HCT116 (cell line): ENCODE results near the gene PPP1CC. TPM values are rescaled to one million over a fixed set of nuclear protein-coding genes. Genes with fewer than 3 reads are reported as not detected.

Experiments used
- ATAC-seq: fragments of 200-7000 bp; cut with Tn5 transposase; 2 replicates; pipeline ENCODE4 v1.9.1; 2020; ENCODE audit warnings: mild to moderate bottlenecking, moderate library complexity
- BruUV-seq: library from RNA; stranded (reverse); fragments of 400-500 nt; replicated peaks from 2 replicates; lab custom pipeline; 2021; lab: Mats Ljungman, UMichigan
- CTCF ChIA-PET: fragments of 300-600 bp; sonication (Branson Sonifier 250); formaldehyde crosslinking; loops from one replicate; lab custom pipeline; 2021; ENCODE audit warnings: antibody characterized with exemption; lab: Charles Lee
- POLR2A ChIA-PET: fragments of 300-600, 350-600 bp; sonication (Branson Sonifier 250); formaldehyde crosslinking; loops from one replicate; lab custom pipeline; 2021; ENCODE audit warnings: antibody characterized with exemption; lab: Charles Lee
- RAD21 ChIA-PET, 2 experiments: fragments of 300-600 bp; sonication (Branson Sonifier 250); formaldehyde crosslinking; loops; one replicate each; lab custom pipeline; 2023; ENCODE audit warnings: low total read pairs in 2 of 2; ENCODE audit not compliant: uncharacterized antibody in 2 of 2, unreplicated experiment in 2 of 2, low non-redundant PET in 1 of 2; lab: Charles Lee
- DNase-seq: peaks from one replicate; pipeline ENCODE4 v3.0.0-alpha.2; 2010; ENCODE audit warnings: low read depth, low spot score
- H2AFZ ChIP-seq: fragments of 200-600 bp; shearing (Covaris generic), sonication (generic); 2 replicates; pipeline ENCODE4 v1.6.1; 2017; ENCODE audit warnings: low read depth, mixed run types, mixed read lengths, antibody characterized with exemption, low read length; ENCODE audit not compliant: poor library complexity, severe bottlenecking
- H3K27ac ChIP-seq: 2 replicates; pipeline ENCODE4 v1.5.1; 2012; ENCODE audit warnings: low read depth, low read length
- H3K27me3 ChIP-seq: fragments of 200-600 bp; sonication (generic); 2 replicates; pipeline ENCODE4 v1.6.1; 2016; ENCODE audit warnings: mixed run types, low read length, mixed read lengths; ENCODE audit not compliant: insufficient read depth
- H3K36me3 ChIP-seq, 2 experiments: fragments of 200-500 bp in 1 of 2; fragments of 200-600 bp in 1 of 2; sonication (Bioruptor generic) in 1 of 2; sonication (generic) in 1 of 2; 2 replicates each; pipeline versions ENCODE4 v1.5.1 to v1.6.1; 2014 to 2016; ENCODE audit warnings: low read length in 2 of 2, inconsistent platforms in 1 of 2, mixed read lengths in 1 of 2, mixed run types in 1 of 2; ENCODE audit not compliant: insufficient read depth in 2 of 2, control insufficient read depth in 1 of 2
- H3K4me1 ChIP-seq, 2 experiments: fragments of 200-600 bp in 1 of 2; sonication (generic) in 1 of 2; 2 replicates each; pipeline versions ENCODE4 v1.5.1 to v1.6.1; 2012 to 2017; ENCODE audit warnings: low read length in 2 of 2, inconsistent platforms in 1 of 2, mild to moderate bottlenecking in 1 of 2, mixed read lengths in 1 of 2, mixed run types in 1 of 2, moderate library complexity in 1 of 2; ENCODE audit not compliant: insufficient read depth in 2 of 2, control insufficient read depth in 1 of 2
- H3K4me2 ChIP-seq: fragments of 200-600 bp; sonication (generic); 2 replicates; pipeline ENCODE4 v1.6.1; 2017; ENCODE audit warnings: mixed run types, low read length, mixed read lengths
- H3K4me3 ChIP-seq, 2 experiments: fragments of 200-600 bp in 1 of 2; sonication (generic) in 1 of 2; replicated peaks in 1 of 2; 2 replicates each; pipeline ENCODE4 v1.5.1; 2011 to 2016; ENCODE audit warnings: low read length in 2 of 2, control low read depth in 1 of 2, low read depth in 1 of 2, mild to moderate bottlenecking in 1 of 2, mixed read lengths in 1 of 2, mixed run types in 1 of 2
- H3K79me2 ChIP-seq: fragments of 200-600 bp; sonication (generic); 2 replicates; pipeline ENCODE4 v1.6.1; 2017; ENCODE audit warnings: mild to moderate bottlenecking, mixed run types, low read length, moderate library complexity, mixed read lengths; ENCODE audit not compliant: insufficient read depth
- H3K9ac ChIP-seq: fragments of 200-600 bp; sonication (generic); 2 replicates; pipeline ENCODE4 v1.6.1; 2016; ENCODE audit warnings: low read length, mixed read lengths
- H3K9me2 ChIP-seq: fragments of 200-600 bp; sonication (generic), shearing (Covaris generic); 2 replicates; pipeline ENCODE4 v1.6.1; 2017; ENCODE audit warnings: mixed run types, mild to moderate bottlenecking, moderate library complexity; ENCODE audit not compliant: insufficient read depth
- H3K9me3 ChIP-seq, 2 experiments: fragments of 200-500 bp in 1 of 2; fragments of 200-600 bp in 1 of 2; sonication (Bioruptor generic) in 1 of 2; sonication (generic) in 1 of 2; 2 replicates each; pipeline ENCODE4 v1.6.1; 2014 to 2017; ENCODE audit warnings: low read length in 2 of 2, mixed read lengths in 2 of 2, inconsistent platforms in 1 of 2, low read depth in 1 of 2, mild to moderate bottlenecking in 1 of 2, mixed run types in 1 of 2, moderate library complexity in 1 of 2; ENCODE audit not compliant: control insufficient read depth in 1 of 2, insufficient read depth in 1 of 2
- H4K20me1 ChIP-seq: fragments of 200-600 bp; sonication (generic), shearing (Covaris generic); 2 replicates; pipeline ENCODE4 v1.6.1; 2017; ENCODE audit warnings: mixed run types, mild to moderate bottlenecking, moderate library complexity; ENCODE audit not compliant: insufficient read depth
- CBX3 ChIP-seq: IDR thresholded peaks from 2 replicates; pipeline ENCODE4 v1.6.1; 2012; ENCODE audit warnings: low read depth
- EGR1 ChIP-seq: IDR thresholded peaks from 2 replicates; pipeline ENCODE4 v1.6.1; 2012; ENCODE audit warnings: low read depth
- EZH2 ChIP-seq: fragments of 200-600 bp; sonication (generic); IDR thresholded peaks from 2 replicates; pipeline ENCODE4 v1.6.1; 2017; ENCODE audit warnings: antibody characterized with exemption, mixed run types
- EZH2phosphoT487 ChIP-seq: fragments of 200-600 bp; IDR thresholded peaks from 2 replicates; pipeline ENCODE4 v1.6.1; 2018; ENCODE audit warnings: antibody characterized with exemption, borderline replicate concordance
- JUND ChIP-seq: IDR thresholded peaks from 2 replicates; pipeline ENCODE4 v1.6.1; 2012
- POLR2AphosphoS5 ChIP-seq: IDR thresholded peaks from 2 replicates; pipeline ENCODE4 v1.6.1; 2011; ENCODE audit warnings: mild to moderate bottlenecking, low read depth, low read length, moderate library complexity
- RAD21 ChIP-seq: IDR thresholded peaks from 2 replicates; pipeline ENCODE4 v1.6.1; 2012; ENCODE audit warnings: low read depth, mild to moderate bottlenecking
- REST ChIP-seq: IDR thresholded peaks from 2 replicates; pipeline ENCODE4 v1.6.1; 2012; ENCODE audit warnings: low read depth
- SIN3A ChIP-seq: IDR thresholded peaks from 2 replicates; pipeline ENCODE4 v1.6.1; 2012; ENCODE audit warnings: low read depth
- SP1 ChIP-seq: IDR thresholded peaks from 2 replicates; pipeline ENCODE4 v1.6.1; 2012; ENCODE audit warnings: low read depth
- TCF7L2 ChIP-seq: IDR thresholded peaks from 2 replicates; pipeline ENCODE4 v1.7.0; 2011; ENCODE audit warnings: borderline replicate concordance, inconsistent platforms; ENCODE audit not compliant: insufficient read depth, insufficient read length; ENCODE audit errors: extremely low read depth
- YY1 ChIP-seq: IDR thresholded peaks from 2 replicates; pipeline ENCODE4 v1.6.1; 2011; ENCODE audit warnings: low read length, low read depth, moderate library complexity, mild to moderate bottlenecking; ENCODE audit not compliant: insufficient replicate concordance; ENCODE audit errors: extremely low read depth
- ZBTB33 ChIP-seq: IDR thresholded peaks from 2 replicates; pipeline ENCODE4 v1.6.1; 2011; ENCODE audit warnings: mild to moderate bottlenecking, low read length, moderate library complexity; ENCODE audit not compliant: insufficient replicate concordance; ENCODE audit errors: extremely low read depth
- ZFX ChIP-seq: fragments of 450-650 bp; IDR thresholded peaks from 2 replicates; pipeline ENCODE4 v1.6.1; 2017
- intact Hi-C: fragments of 100-400 bp; cut with micrococcal nuclease; formaldehyde crosslinking; loops from 2 replicates; pipeline ENCODE4 v1.10.0; 2022
- total RNA-seq: library from RNA; stranded (reverse); gene quantifications from one replicate; pipeline ENCODE4 v1.2.1, GENCODE V29; 2021; ENCODE audit not compliant: unreplicated experiment
- TF ChIP-seq, protein P1 (sequence below): IDR thresholded peaks from 2 replicates; pipeline ENCODE4 v1.6.1; 2012

PPP1CC gene
- total RNA-seq, 1 experiment from 2014 or later = 248 TPM

- TF ChIP-seq RAD21 = no peak
- no peak for TF ChIP-seq EZH2phosphoT487
- no peak for TF ChIP-seq EZH2
- no peak for TF ChIP-seq POLR2AphosphoS5
- TF ChIP-seq, all 23 proteins: peak for 0
These were observed 62.7 kb downstream of the PPP1CC start (continued) for GRCh38 chr12:110680032-110680431.

- Histone ChIP-seq H3K79me2 (no peaks in the 10 kb centered on the region), H3K9me3 (no peaks in the 10 kb centered on the region), H4K20me1 (no peaks in the 10 kb centered on the region), H3K36me3 (no peaks in the 10 kb centered on the region), H3K27me3 (no peaks in the 10 kb centered on the region), H2AFZ (no peak overlapping the region), H3K4me3 (no peak overlapping the region), H3K27ac (no peak overlapping the region), H3K9me2 (no peaks in the 10 kb centered on the region), H3K4me2 (no peak overlapping the region), H3K9ac (no peak overlapping the region), H3K4me1 (no peaks in the 10 kb centered on the region)
- RAD21 ChIA-PET = no interaction called here
- DNase-seq = no peak
- POLR2A ChIA-PET = no interaction called here
- intact Hi-C loops = no loop called here
- BruUV-seq = no TSS peak
- CTCF ChIA-PET = no interaction called here
- no peak for TF ChIP-seq CBX3
- TF ChIP-seq TCF7L2 = no peak
- no peak for TF ChIP-seq ZFX
- TF ChIP-seq REST = no peak
- no peak for TF ChIP-seq SP1
- TF ChIP-seq JUND = no peak
- no peak for TF ChIP-seq ZBTB33
- TF ChIP-seq, protein P1, sequence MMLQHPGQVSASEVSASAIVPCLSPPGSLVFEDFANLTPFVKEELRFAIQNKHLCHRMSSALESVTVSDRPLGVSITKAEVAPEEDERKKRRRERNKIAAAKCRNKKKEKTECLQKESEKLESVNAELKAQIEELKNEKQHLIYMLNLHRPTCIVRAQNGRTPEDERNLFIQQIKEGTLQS = no peak
- no peak for TF ChIP-seq EGR1
- no peak for TF ChIP-seq SIN3A
- no peak for TF ChIP-seq YY1
- no peak for ATAC-seq
These were observed 63.5 kb downstream of the PPP1CC start for GRCh38 chr12:110679201-110679600.
